ENCODE results near the gene FAM174B. TPM values are rescaled to one million over a fixed set of nuclear protein-coding genes. Genes with fewer than 3 reads are reported as not detected.

FAM174B gene
- total RNA-seq, 1 donor, result 5.1 TPM

- no peaks in the 10 kb centered on the region for H3K9me3 ChIP-seq (ENCODE audit: low read depth, low read length)
- no peaks in the 10 kb centered on the region for H3K79me2 ChIP-seq (ENCODE audit: insufficient read depth, low read length)
- DNase-seq (ENCODE audit: insufficient read length, low spot score, missing footprints), result no peak
- H3K36me3 ChIP-seq (ENCODE audit: insufficient read depth, low read length), result no peaks in the 10 kb centered on the region
- no peak overlapping the region for H3K27ac ChIP-seq (ENCODE audit: low read depth, low read length)
- no peak overlapping the region for H2AFZ ChIP-seq (ENCODE audit: low read length)
- no peaks in the 10 kb centered on the region for H4K20me1 ChIP-seq (ENCODE audit: insufficient read depth, low read length)
- no peaks in the 10 kb centered on the region for H3K27me3 ChIP-seq (ENCODE audit: insufficient read depth, low read length)
- H3K4me3 ChIP-seq (ENCODE audit: insufficient read depth, low read length), result no peak overlapping the region
- H3K4me2 ChIP-seq (ENCODE audit: insufficient read depth, low read length), result no peak overlapping the region
- H3K4me1 ChIP-seq (ENCODE audit: insufficient read depth, low read length), result no peaks in the 10 kb centered on the region
- TF ChIP-seq CTCF (IDR thresholded peaks at IDR 0.05; ENCODE audit: extremely low read depth, low read depth, low read length), result no peak
Measured at GRCh38 chr15:92605225-92605944, 50.2 kb downstream of the FAM174B start.

- H3K9me3 ChIP-seq (ENCODE audit: low read depth, low read length), result no peaks in the 10 kb centered on the region
- no peak overlapping the region for H2AFZ ChIP-seq (ENCODE audit: low read length)
- H3K27ac ChIP-seq (ENCODE audit: low read depth, low read length), result no peak overlapping the region
- no peaks in the 10 kb centered on the region for H4K20me1 ChIP-seq (ENCODE audit: insufficient read depth, low read length)
- H3K79me2 ChIP-seq (ENCODE audit: insufficient read depth, low read length), result no peaks in the 10 kb centered on the region
- no peak overlapping the region for H3K4me2 ChIP-seq (ENCODE audit: insufficient read depth, low read length)
- no peak for DNase-seq (ENCODE audit: insufficient read length, low spot score, missing footprints)
- TF ChIP-seq CTCF (IDR thresholded peaks at IDR 0.05; ENCODE audit: extremely low read depth, low read depth, low read length), result no peak
- H3K36me3 ChIP-seq (ENCODE audit: insufficient read depth, low read length), result no peaks in the 10 kb centered on the region
- H3K4me3 ChIP-seq (ENCODE audit: insufficient read depth, low read length), result no peak overlapping the region
- peaks cover 4% of the 10 kb centered on the region for H3K4me1 ChIP-seq (ENCODE audit: insufficient read depth, low read length)
- no peaks in the 10 kb centered on the region for H3K27me3 ChIP-seq (ENCODE audit: insufficient read depth, low read length)
Measured at GRCh38 chr15:92603743-92604470, 51.7 kb downstream of the FAM174B start.

GRCh38 chr15:92603278-92603677 lies 52.3 kb downstream of the FAM174B start:
- H3K27ac ChIP-seq (ENCODE audit: low read depth, low read length), result no peak overlapping the region
- no peaks in the 10 kb centered on the region for H3K27me3 ChIP-seq (ENCODE audit: insufficient read depth, low read length)
- no peaks in the 10 kb centered on the region for H4K20me1 ChIP-seq (ENCODE audit: insufficient read depth, low read length)
- no peak for DNase-seq (ENCODE audit: insufficient read length, low spot score, missing footprints)
- no peak overlapping the region for H3K4me3 ChIP-seq (ENCODE audit: insufficient read depth, low read length)
- no peaks in the 10 kb centered on the region for H3K36me3 ChIP-seq (ENCODE audit: insufficient read depth, low read length)
- H3K9me3 ChIP-seq (ENCODE audit: low read depth, low read length), result no peaks in the 10 kb centered on the region
- no peak overlapping the region for H2AFZ ChIP-seq (ENCODE audit: low read length)
- H3K4me1 ChIP-seq (ENCODE audit: insufficient read depth, low read length), result peaks cover 4% of the 10 kb centered on the region
- no peaks in the 10 kb centered on the region for H3K79me2 ChIP-seq (ENCODE audit: insufficient read depth, low read length)
- TF ChIP-seq CTCF (IDR thresholded peaks at IDR 0.05; ENCODE audit: extremely low read depth, low read depth, low read length), result no peak
- no peak overlapping the region for H3K4me2 ChIP-seq (ENCODE audit: insufficient read depth, low read length)

- no peak for TF ChIP-seq CTCF (IDR thresholded peaks at IDR 0.05; ENCODE audit: extremely low read depth, low read depth, low read length)
- Histone ChIP-seq H3K4me2 (ENCODE audit: insufficient read depth, low read length) (no peak overlapping the region), H3K4me1 (ENCODE audit: insufficient read depth, low read length) (peaks cover 4% of the 10 kb centered on the region), H3K36me3 (ENCODE audit: insufficient read depth, low read length) (no peaks in the 10 kb centered on the region), H3K9me3 (ENCODE audit: low read depth, low read length) (no peaks in the 10 kb centered on the region), H3K27me3 (ENCODE audit: insufficient read depth, low read length) (no peaks in the 10 kb centered on the region), H3K4me3 (ENCODE audit: insufficient read depth, low read length) (no peak overlapping the region), H3K79me2 (ENCODE audit: insufficient read depth, low read length) (no peaks in the 10 kb centered on the region), H3K27ac (ENCODE audit: low read depth, low read length) (no peak overlapping the region), H4K20me1 (ENCODE audit: insufficient read depth, low read length) (no peaks in the 10 kb centered on the region), H2AFZ (ENCODE audit: low read length) (no peak overlapping the region)
- no peak for DNase-seq (ENCODE audit: insufficient read length, low spot score, missing footprints)
Measured at GRCh38 chr15:92602267-92602593, 53.3 kb downstream of the FAM174B start.

All from osteoblast (primary cell).